Natural killer cell (primary cell): Measurements from ENCODE around the gene LMX1A. TPM values are rescaled to one million over a fixed set of nuclear protein-coding genes. Genes with fewer than 3 reads are reported as not detected.

Source experiments
- ATAC-seq, 3 donors: fragments of 150-1000 bp in 2 of 3; fragments of 200-7000 bp in 1 of 3; cut with Tn5 transposase; 1 replicate in 1 of 3; 2 replicates in 2 of 3; pipeline ENCODE4 v1.10.0; 2021; ENCODE audit warnings: mild to moderate bottlenecking in 2 of 3, moderate library complexity in 2 of 3
- DNase-seq, 2 donors: peaks; one replicate each; pipeline versions ENCODE4 v3.0.0 to v3.0.0-alpha.2; 2013 to 2021; ENCODE audit warnings: mixed read lengths in 1 of 2
- H3K27ac ChIP-seq: one replicate; pipeline ENCODE4 v1.5.1; 2013; ENCODE audit warnings: mild to moderate bottlenecking, low read length
- H3K27me3 ChIP-seq: one replicate; pipeline ENCODE4 v1.6.1; 2013; ENCODE audit warnings: low read length; ENCODE audit not compliant: control insufficient read depth, insufficient read depth
- H3K36me3 ChIP-seq: one replicate; pipeline ENCODE4 v1.6.1; 2013; ENCODE audit warnings: low read length; ENCODE audit not compliant: control insufficient read depth, insufficient read depth
- H3K4me1 ChIP-seq: one replicate; pipeline ENCODE4 v1.6.1; 2013; ENCODE audit warnings: low read length; ENCODE audit not compliant: control insufficient read depth, insufficient read depth
- H3K4me3 ChIP-seq: one replicate; pipeline ENCODE4 v1.5.1; 2013; ENCODE audit warnings: low read length
- H3K9me3 ChIP-seq: one replicate; pipeline ENCODE4 v1.6.1; 2013; ENCODE audit warnings: low read length; ENCODE audit not compliant: control insufficient read depth, insufficient read depth
- H3K27ac Mint-ChIP-seq, 2 donors: one replicate each; pipeline ENCODE4 v1.8.0; 2022; ENCODE audit warnings: mild to moderate bottlenecking in 2 of 2, mixed read lengths in 2 of 2, moderate library complexity in 1 of 2
- H3K27me3 Mint-ChIP-seq, 2 donors: one replicate each; pipeline ENCODE4 v1.8.0; 2022; ENCODE audit warnings: low read depth in 2 of 2, mixed read lengths in 2 of 2
- H3K36me3 Mint-ChIP-seq: one replicate; pipeline ENCODE4 v1.8.0; 2022; ENCODE audit warnings: mixed read lengths
- H3K4me1 Mint-ChIP-seq, 2 donors: one replicate each; pipeline ENCODE4 v1.8.0; 2022; ENCODE audit warnings: mixed read lengths in 2 of 2
- H3K4me3 Mint-ChIP-seq: one replicate; pipeline ENCODE4 v1.8.0; 2022; ENCODE audit warnings: mild to moderate bottlenecking, moderate library complexity, mixed read lengths
- H3K9me3 Mint-ChIP-seq, 2 donors: one replicate each; pipeline ENCODE4 v1.8.0; 2022; ENCODE audit warnings: mixed read lengths in 2 of 2
- CTCF ChIP-seq: fragments of 200-600 bp; IDR thresholded peaks from one replicate; pipeline ENCODE4 v1.8.0; 2022; ENCODE audit warnings: antibody characterized with exemption
- WGBS: methylation state at CpG from one replicate; pipeline ENCODE4 v1.1.7; 2013; ENCODE audit warnings: missing lambda C conversion rate; ENCODE audit not compliant: insufficient coverage; 5-methylcytosine and 5-hydroxymethylcytosine counted together
- intact Hi-C: fragments of 100-400 bp; cut with micrococcal nuclease; formaldehyde crosslinking; loops from one replicate; pipeline ENCODE4 v1.14.2; 2022
- total RNA-seq, 4 donors: library from RNA; stranded (reverse); fragments of 120-200 nt in 1 of 4; gene quantifications; one replicate each; pipeline versions ENCODE4 v1.2.3 to v1.2.4, GENCODE V29; 2013 to 2022

The LMX1A gene
- total RNA-seq, 3 donors from 2014 or later (not counting 1 experiment from before 2014, with no cell fraction given), result not detected

- no peaks in the 10 kb centered on the region for H3K36me3 ChIP-seq
- no peaks in the 10 kb centered on the region for H3K9me3 ChIP-seq
- H3K4me1 Mint-ChIP-seq, result no peaks in the 10 kb centered on the region
- TF ChIP-seq CTCF, result no peak
- H3K4me3 ChIP-seq, result no peak overlapping the region
- peaks cover 6 to 11% of the 10 kb centered on the region in 2 donors for H3K27me3 Mint-ChIP-seq
- no peak overlapping the region for H3K4me3 Mint-ChIP-seq
- no peaks in the 10 kb centered on the region for H3K27me3 ChIP-seq
- WGBS, result 62% methylated on average over 2 of the region's 2 CpGs
- peaks cover 2% of the 10 kb centered on the region in 2 donors for H3K9me3 Mint-ChIP-seq
- ATAC-seq (no peak), DNase-seq (no peak)
- H3K27ac Mint-ChIP-seq, result no peak overlapping the region
- no peak overlapping the region for H3K27ac ChIP-seq
- no peaks in the 10 kb centered on the region for H3K36me3 Mint-ChIP-seq
- intact Hi-C loops, result no loop called here
- no peaks in the 10 kb centered on the region for H3K4me1 ChIP-seq
These were observed 128.3 kb downstream of the LMX1A start for GRCh38 chr1:165228111-165228655.

GRCh38 chr1:165226326-165226725 is 130.2 kb downstream of the LMX1A start:
- no peak overlapping the region for H3K4me3 ChIP-seq

GRCh38 chr1:165225650-165226049 is 130.9 kb downstream of the LMX1A start:
- no peak for TF ChIP-seq CTCF
- Histone ChIP-seq H3K27me3 (no peaks in the 10 kb centered on the region), H3K4me1 (no peaks in the 10 kb centered on the region), H3K9me3 (no peaks in the 10 kb centered on the region), H3K4me3 (no peak overlapping the region), H3K27ac (no peak overlapping the region), H3K36me3 (no peaks in the 10 kb centered on the region)
- WGBS, result 90% methylated on average over 1 of the region's 1 CpG
- DNase-seq (no peak), ATAC-seq (no peak)
- Mint-ChIP-seq H3K36me3 (no peaks in the 10 kb centered on the region), H3K4me1 (no peaks in the 10 kb centered on the region), H3K9me3 (peaks cover 2 to 5% of the 10 kb centered on the region in 2 donors), H3K27me3 (peaks cover 0 to 9% of the 10 kb centered on the region in 2 donors), H3K27ac (no peak overlapping the region), H3K4me3 (no peak overlapping the region)
- intact Hi-C loops, result no loop called here

More at GRCh38 chr1:165226326-165226725, 130.2 kb downstream of the LMX1A start:
- Mint-ChIP-seq H3K9me3 (peaks cover 2 to 5% of the 10 kb centered on the region in 2 donors), H3K36me3 (no peaks in the 10 kb centered on the region), H3K4me1 (no peaks in the 10 kb centered on the region), H3K27me3 (peaks cover 0 to 9% of the 10 kb centered on the region in 2 donors), H3K4me3 (no peak overlapping the region), H3K27ac (no peak overlapping the region)
- DNase-seq, result no peak
- 79% methylated on average over 2 of the region's 2 CpGs for WGBS
- ATAC-seq, result no peak
- Histone ChIP-seq H3K9me3 (no peaks in the 10 kb centered on the region), H3K27me3 (no peaks in the 10 kb centered on the region), H3K27ac (no peak overlapping the region), H3K36me3 (no peaks in the 10 kb centered on the region), H3K4me1 (no peaks in the 10 kb centered on the region)
- intact Hi-C loops, result no loop called here
- TF ChIP-seq CTCF, result no peak

- Histone ChIP-seq H3K4me1 (no peaks in the 10 kb centered on the region), H3K27me3 (peaks cover 3% of the 10 kb centered on the region), H3K9me3 (no peaks in the 10 kb centered on the region), H3K4me3 (no peak overlapping the region), H3K27ac (no peak overlapping the region), H3K36me3 (no peaks in the 10 kb centered on the region)
- no peaks in the 10 kb centered on the region for H3K4me1 Mint-ChIP-seq
- no peak overlapping the region for H3K4me3 Mint-ChIP-seq
- no peaks in the 10 kb centered on the region for H3K36me3 Mint-ChIP-seq
- WGBS, result 86% methylated on average over 2 of the region's 3 CpGs
- intact Hi-C loops, result no loop called here
- no peak for ATAC-seq
- H3K27me3 Mint-ChIP-seq, result peaks cover 0 to 9% of the 10 kb centered on the region in 2 donors
- DNase-seq, result no peak
- H3K27ac Mint-ChIP-seq, result no peak overlapping the region
- H3K9me3 Mint-ChIP-seq, result peaks cover 2 to 5% of the 10 kb centered on the region in 2 donors
- TF ChIP-seq CTCF, result no peak
These were observed 131.5 kb downstream of the LMX1A start for GRCh38 chr1:165225062-165225461.
